K562 (cell line): ENCODE measurements around the gene PCNX2.

Experiments
- CBX5 ChIP-seq: IDR thresholded peaks from 2 replicates; pipeline ENCODE4 v1.6.1; 2014; ENCODE audit warnings: low read depth, borderline replicate concordance
- CEBPB ChIP-seq: fragments of 450-650 bp; IDR thresholded peaks from 2 replicates; pipeline ENCODE4 v1.6.1; 2016; ENCODE audit warnings: missing genetic modification characterization, missing compliant biosample characterization
- CTCF ChIP-seq, 3 experiments: IDR thresholded peaks in 2 of 3; conservative IDR thresholded peaks in 1 of 3; 2 replicates each; pipeline ENCODE4 v1.5.1; 2011 to 2012; ENCODE audit warnings: low read length in 3 of 3, mild to moderate bottlenecking in 3 of 3, control low read depth in 2 of 3, improper control_type of control experiment in 1 of 3, inconsistent platforms in 1 of 3, low read depth in 1 of 3, mixed read lengths in 1 of 3, moderate library complexity in 1 of 3; ENCODE audit not compliant: insufficient read depth in 2 of 3
- ETS1 ChIP-seq: conservative IDR thresholded peaks from 2 replicates; pipeline ENCODE4 v1.6.1; 2011; ENCODE audit warnings: low read depth, mild to moderate bottlenecking, low read length; ENCODE audit not compliant: control insufficient read depth
- JUN ChIP-seq, 2 experiments: sonication (generic) in 1 of 2; formaldehyde crosslinking in 1 of 2; IDR thresholded peaks; 2 replicates each; pipeline versions ENCODE4 v1.6.1 to v1.8.0; 2012 to 2022; ENCODE audit warnings: borderline replicate concordance in 2 of 2, mild to moderate bottlenecking in 2 of 2, improper control_type of control experiment in 1 of 2, low read depth in 1 of 2, low read length in 1 of 2, missing genetic modification reagents in 1 of 2
- NCOR1 ChIP-seq: fragments of 450-650 bp; IDR thresholded peaks from 2 replicates; pipeline ENCODE4 v1.6.1; 2016; ENCODE audit warnings: mild to moderate bottlenecking, moderate library complexity
- NFE2L1 ChIP-seq: fragments of 450-650 bp; IDR thresholded peaks from 2 replicates; pipeline ENCODE4 v1.6.1; 2016; ENCODE audit warnings: missing genetic modification characterization, low read depth, mild to moderate bottlenecking, missing compliant biosample characterization, moderate library complexity, borderline replicate concordance
- PATZ1 ChIP-seq: fragments of 250-450 bp; sonication (Bioruptor Pico); IDR thresholded peaks from 2 replicates; pipeline ENCODE4 v1.5.0; 2020; ENCODE audit warnings: mild to moderate bottlenecking, borderline replicate concordance
- RAD21 ChIP-seq, 2 experiments: fragments of 250-450 bp in 1 of 2; fragments of 450-650 bp in 1 of 2; sonication (Bioruptor Pico) in 1 of 2; formaldehyde crosslinking in 1 of 2; IDR thresholded peaks in 1 of 2; conservative IDR thresholded peaks in 1 of 2; 2 replicates each; pipeline versions ENCODE4 v1.4.0 to v1.8.0; 2020 to 2022; ENCODE audit warnings: mild to moderate bottlenecking in 2 of 2, moderate library complexity in 1 of 2
- RBM22 ChIP-seq: fragments of 200-400 bp; formaldehyde crosslinking; IDR thresholded peaks from 2 replicates; pipeline ENCODE4 v1.6.1; 2018; ENCODE audit warnings: low read length, low read depth; ENCODE audit not compliant: poor library complexity, severe bottlenecking
- ZNF57 ChIP-seq: fragments of 450-650 bp; formaldehyde crosslinking; IDR thresholded peaks from 2 replicates; pipeline ENCODE4 v1.4.0; 2020; ENCODE audit warnings: mild to moderate bottlenecking, moderate library complexity

- no peak for TF ChIP-seq NCOR1
- no peak for TF ChIP-seq ZNF57 (CRISPR knock-in tag)
- TF ChIP-seq CEBPB (tag): no peak
- no peak for TF ChIP-seq PATZ1
- TF ChIP-seq ETS1: no peak
- no peak for TF ChIP-seq RAD21 (CRISPR knock-in tag; conservative IDR thresholded peaks at IDR 0.05 in 1 of 2, IDR thresholded peaks at IDR 0.05 in 1 of 2)
- no peak for TF ChIP-seq CBX5
- TF ChIP-seq NFE2L1: no peak
- no peak for TF ChIP-seq JUN (IDR thresholded peaks at IDR 0.05; ENCODE audit: borderline replicate concordance, low read depth, low read length)
- no peak for TF ChIP-seq JUN (CRISPR knock-in tag; IDR thresholded peaks at IDR 0.05; ENCODE audit: borderline replicate concordance)
- no peak for TF ChIP-seq CTCF (IDR thresholded peaks at IDR 0.05 in 2 of 3, conservative IDR thresholded peaks at IDR 0.05 in 1 of 3; ENCODE audit: insufficient read depth in 2 of 3, low read depth in 1 of 3, low read length in 3 of 3)
- no peak for TF ChIP-seq RBM22
Measured at GRCh38 chr1:233012021-233012420, 283.5 kb downstream of the PCNX2 start.
